ENCODE results near the gene PCTP. TPM values are rescaled to one million over a fixed set of nuclear protein-coding genes. Genes with fewer than 3 reads are reported as not detected.

PCTP gene
- total RNA-seq, 4 donors from 2014 or later: 30.8 to 62.1 (median 39.7) TPM

GRCh38 chr17:55776271-55776670 is 25.4 kb downstream of the PCTP start:
- 88 to 89% methylated on average over 8 of the region's 8 CpGs for WGBS, 2 donors
- TF ChIP-seq EP300 (IDR thresholded peaks at IDR 0.05) (no peak), CTCF (IDR thresholded peaks at IDR 0.05) (no peak), POLR2A (IDR thresholded peaks at IDR 0.05) (no peak)
- peaks cover 0 to 17% (median 2%) of the 10 kb centered on the region in 4 donors for H3K4me1 ChIP-seq
- no peak overlapping the region for H3K4me3 ChIP-seq
- H3K27ac ChIP-seq: no peak overlapping the region
- no peak for DNase-seq (ENCODE audit: low spot score in 2 of 2)
- H3K9me3 ChIP-seq: no peaks in the 10 kb centered on the region
- H3K36me3 ChIP-seq: peaks cover 0 to 90% (median 11%) of the 10 kb centered on the region in 3 donors
- no peaks in the 10 kb centered on the region for H3K27me3 ChIP-seq

GRCh38 chr17:55777471-55777971 is 26.7 kb downstream of the PCTP start:
- no peak for TF ChIP-seq EP300 (IDR thresholded peaks at IDR 0.05)
- TF ChIP-seq CTCF (IDR thresholded peaks at IDR 0.05): no peak
- no peak for TF ChIP-seq POLR2A (IDR thresholded peaks at IDR 0.05)
- no peak overlapping the region for H3K27ac ChIP-seq
- no peak overlapping the region for H3K4me3 ChIP-seq
- H3K27me3 ChIP-seq: no peaks in the 10 kb centered on the region
- no peaks in the 10 kb centered on the region for H3K9me3 ChIP-seq
- peaks cover 0 to 78% (median 11%) of the 10 kb centered on the region in 3 donors for H3K36me3 ChIP-seq
- 85 to 91% methylated on average over 2 of the region's 2 CpGs for WGBS, 2 donors
- DNase-seq (ENCODE audit: low spot score in 2 of 2): no peak
- peaks cover 0 to 17% (median 2%) of the 10 kb centered on the region in 4 donors for H3K4me1 ChIP-seq

DNA sequence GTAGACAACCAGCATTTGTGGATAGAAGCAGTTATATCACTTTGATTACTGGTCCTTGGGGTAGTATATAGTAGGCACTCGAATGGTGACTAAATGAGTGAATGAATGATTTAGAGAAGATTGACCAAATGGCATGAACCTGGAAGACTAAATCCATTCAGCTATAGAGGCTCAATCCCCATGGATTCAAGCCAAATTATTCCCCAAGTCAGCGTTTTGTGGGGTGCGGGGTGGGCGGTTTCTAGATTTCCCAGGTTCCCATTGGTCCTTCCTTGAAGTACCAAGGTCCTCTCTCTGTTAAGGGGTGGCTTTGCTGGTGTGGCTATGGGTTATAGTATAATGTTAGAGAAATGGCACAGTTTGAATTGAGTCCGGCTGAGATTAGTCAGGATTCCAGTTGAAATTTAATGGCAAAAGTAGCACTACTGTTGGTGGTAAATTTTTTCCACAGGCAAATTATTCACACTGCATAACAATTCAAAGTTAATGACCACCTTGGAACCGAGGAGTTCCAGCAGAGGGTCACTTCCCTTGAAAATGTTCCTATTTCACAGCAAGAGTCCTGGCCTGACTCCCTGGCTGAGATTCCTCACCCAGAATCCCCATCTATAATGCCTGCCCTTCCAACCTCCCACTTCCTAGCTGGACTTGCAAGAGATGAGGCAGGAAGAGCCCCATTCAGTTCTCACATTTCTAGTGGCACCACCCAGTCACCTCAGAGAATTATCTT is 27.7 kb downstream of the PCTP start:
- Histone ChIP-seq H3K27ac (no peak overlapping the region), H3K9me3 (no peaks in the 10 kb centered on the region), H3K36me3 (peaks cover 0 to 68% (median 11%) of the 10 kb centered on the region in 3 donors), H3K4me3 (no peak overlapping the region), H3K4me1 (peaks cover 0 to 17% (median 2%) of the 10 kb centered on the region in 4 donors), H3K27me3 (no peaks in the 10 kb centered on the region)
- DNase-seq (ENCODE audit: low spot score in 2 of 2): no peak
- TF ChIP-seq EP300 (IDR thresholded peaks at IDR 0.05) (no peak), POLR2A (IDR thresholded peaks at IDR 0.05) (no peak), CTCF (IDR thresholded peaks at IDR 0.05) (no peak)
- WGBS, 2 donors: 89 to 90% methylated on average over 6 of the region's 6 CpGs

DNA sequence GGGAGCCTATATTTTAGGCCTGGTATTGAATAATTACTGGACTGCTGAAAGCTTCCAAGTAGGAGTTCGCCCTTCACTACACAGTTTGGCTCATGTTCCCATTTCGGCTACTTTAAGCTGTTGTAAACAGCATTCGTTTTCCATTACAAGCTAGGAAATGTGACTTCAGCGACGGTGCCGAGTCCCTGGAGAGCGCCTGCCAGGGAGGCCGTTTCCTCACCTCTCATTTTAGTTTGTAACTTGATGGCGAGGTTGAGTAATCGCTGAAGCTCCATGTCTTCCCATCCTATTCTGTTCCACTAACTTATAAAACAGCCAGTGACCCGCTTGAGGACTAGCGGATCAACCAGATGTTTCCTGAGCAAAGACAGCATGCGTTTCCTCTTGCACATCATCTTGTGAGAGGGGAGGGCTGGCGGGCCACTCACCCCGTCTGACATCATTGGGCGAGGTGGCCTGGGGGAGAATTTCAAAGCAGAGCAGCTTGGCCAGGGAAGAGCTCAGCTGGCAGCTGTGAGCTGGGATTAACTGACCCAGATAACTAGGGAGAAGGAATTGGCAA is 32.9 kb downstream of the PCTP start:
- Histone ChIP-seq H3K27ac (peak overlapping the region in 1 of 4 donors; percentile 74), H3K4me1 (no peaks in the 10 kb centered on the region), H3K9me3 (no peaks in the 10 kb centered on the region), H3K27me3 (no peaks in the 10 kb centered on the region), H3K4me3 (no peak overlapping the region), H3K36me3 (peaks cover 0 to 21% (median 0%) of the 10 kb centered on the region in 3 donors)
- WGBS, 2 donors: 77 to 78% methylated on average over 16 of the region's 16 CpGs
- DNase-seq (ENCODE audit: low spot score in 2 of 2): peak; percentile 48 to 58
- TF ChIP-seq POLR2A (IDR thresholded peaks at IDR 0.05): no peak
- TF ChIP-seq EP300 (IDR thresholded peaks at IDR 0.05): peak in 1 of 2 donors; percentile 76

- 81 to 87% methylated on average over 2 of the region's 2 CpGs for WGBS, 2 donors
- no peak overlapping the region for H3K4me3 ChIP-seq
- no peaks in the 10 kb centered on the region for H3K27me3 ChIP-seq
- no peaks in the 10 kb centered on the region for H3K9me3 ChIP-seq
- TF ChIP-seq CTCF (IDR thresholded peaks at IDR 0.05): no peak
- no peak for TF ChIP-seq EP300 (IDR thresholded peaks at IDR 0.05)
- TF ChIP-seq POLR2A (IDR thresholded peaks at IDR 0.05): no peak
- H3K4me1 ChIP-seq: no peaks in the 10 kb centered on the region
- no peak for DNase-seq (ENCODE audit: low spot score in 2 of 2)
- H3K36me3 ChIP-seq: peaks cover 0 to 12% (median 0%) of the 10 kb centered on the region in 3 donors
- no peak overlapping the region for H3K27ac ChIP-seq
Measured at GRCh38 chr17:55784666-55785065, 33.8 kb downstream of the PCTP start.
